CD4-positive, CD25-positive, alpha-beta regulatory T cell (primary cell): ENCODE results near the gene ITIH5. TPM values are rescaled to one million over a fixed set of nuclear protein-coding genes. Genes with fewer than 3 reads are reported as not detected.

Experiments
- ATAC-seq, 2 donors: fragments of 150-1000 bp; cut with Tn5 transposase; one replicate each; pipeline ENCODE4 v1.10.0; 2021; ENCODE audit warnings: low read depth in 2 of 2, moderate number of reproducible peaks in 2 of 2, moderate library complexity in 1 of 2
- DNase-seq, 3 donors: peaks; one replicate each; pipeline versions ENCODE4 v3.0.0 to v3.0.0-alpha.2; 2012 to 2022; ENCODE audit warnings: mixed read lengths in 1 of 3
- H3K27ac ChIP-seq: one replicate; pipeline ENCODE4 v1.7.0; 2013; ENCODE audit warnings: mild to moderate bottlenecking, low read length; ENCODE audit not compliant: insufficient read depth, poor library complexity, severe bottlenecking
- H3K27me3 ChIP-seq: one replicate; pipeline ENCODE4 v1.7.0; 2013; ENCODE audit warnings: low read length; ENCODE audit not compliant: control insufficient read depth, insufficient read depth
- H3K36me3 ChIP-seq: one replicate; pipeline ENCODE4 v1.7.0; 2013; ENCODE audit warnings: mild to moderate bottlenecking, low read length, moderate library complexity; ENCODE audit not compliant: control insufficient read depth, insufficient read depth
- H3K4me1 ChIP-seq: 2 replicates; pipeline ENCODE4 v1.7.0; 2013; ENCODE audit warnings: mild to moderate bottlenecking, low read length; ENCODE audit not compliant: insufficient read depth, control insufficient read depth, poor library complexity, severe bottlenecking
- H3K4me3 ChIP-seq: one replicate; pipeline ENCODE4 v1.7.0; 2013; ENCODE audit warnings: low read depth, mild to moderate bottlenecking, low read length, moderate library complexity
- H3K9me3 ChIP-seq, 2 experiments: 1 replicate in 1 of 2; 2 replicates in 1 of 2; pipeline ENCODE4 v1.7.0; 2013; ENCODE audit warnings: low read length in 2 of 2, mild to moderate bottlenecking in 1 of 2, moderate library complexity in 1 of 2; ENCODE audit not compliant: control insufficient read depth in 2 of 2
- H3K27ac Mint-ChIP-seq, 3 donors: one replicate each; pipeline ENCODE4 v1.8.0; 2020 to 2022; ENCODE audit warnings: mild to moderate bottlenecking in 3 of 3, mixed read lengths in 3 of 3, moderate library complexity in 2 of 3
- H3K27me3 Mint-ChIP-seq: one replicate; pipeline ENCODE4 v1.8.0; 2022; ENCODE audit warnings: mild to moderate bottlenecking, mixed read lengths
- H3K36me3 Mint-ChIP-seq: one replicate; pipeline ENCODE4 v1.8.0; 2020; ENCODE audit warnings: mixed read lengths
- H3K4me1 Mint-ChIP-seq, 4 donors: one replicate each; pipeline ENCODE4 v1.8.0; 2020 to 2022; ENCODE audit warnings: mixed read lengths in 4 of 4, mild to moderate bottlenecking in 1 of 4
- H3K4me3 Mint-ChIP-seq, 4 donors: one replicate each; pipeline ENCODE4 v1.8.0; 2020 to 2022; ENCODE audit warnings: mild to moderate bottlenecking in 4 of 4, mixed read lengths in 4 of 4, moderate library complexity in 3 of 4
- H3K9me3 Mint-ChIP-seq, 7 donors: one replicate each; pipeline ENCODE4 v1.8.0; 2020 to 2022; ENCODE audit warnings: mixed read lengths in 7 of 7, mild to moderate bottlenecking in 3 of 7, moderate library complexity in 2 of 7
- polyA plus RNA-seq, 4 donors: library from polyadenylated mRNA; unstranded; fragments of 300-500 nt; fragmentation: Illumina TruSeq; gene quantifications; one replicate each; pipeline ENCODE4 v1.2.3, GENCODE V29; 2021
- total RNA-seq: library from RNA; stranded (reverse); gene quantifications from one replicate; pipeline ENCODE4 v1.2.3, GENCODE V29; 2022

The ITIH5 gene
- total and polyA plus RNA-seq, 5 donors from 2014 or later: not detected

DNA sequence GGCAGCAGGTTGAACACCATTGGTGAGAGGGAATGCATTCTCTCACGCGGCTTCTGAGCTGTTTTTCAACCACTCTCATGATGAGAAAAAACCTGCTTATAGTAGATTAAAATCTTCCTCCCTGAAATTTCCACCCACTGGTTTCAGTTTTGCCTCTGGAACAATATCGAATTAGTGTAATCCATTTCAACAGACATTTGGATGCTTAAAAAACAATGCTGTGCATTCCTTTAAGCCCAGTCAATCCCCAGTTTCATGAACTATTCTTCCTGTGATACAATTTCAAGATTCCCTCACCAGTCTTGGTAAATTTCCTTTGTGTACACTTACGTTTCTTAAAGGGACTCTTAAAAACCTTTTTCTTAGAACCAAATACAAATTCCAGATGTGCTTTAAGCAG is 89.6 kb downstream of the ITIH5 start:
- Histone ChIP-seq H3K9me3 (no peaks in the 10 kb centered on the region), H3K4me1 (no peaks in the 10 kb centered on the region), H3K27me3 (peaks cover 2% of the 10 kb centered on the region), H3K36me3 (no peaks in the 10 kb centered on the region), H3K4me3 (no peak overlapping the region), H3K27ac (no peak overlapping the region)
- no peak overlapping the region for H3K27ac Mint-ChIP-seq
- no peaks in the 10 kb centered on the region for H3K4me1 Mint-ChIP-seq
- DNase-seq (no peak), ATAC-seq (no peak)
- peaks cover 0 to 2% (median 0%) of the 10 kb centered on the region in 7 donors for H3K9me3 Mint-ChIP-seq
- no peaks in the 10 kb centered on the region for H3K36me3 Mint-ChIP-seq
- no peaks in the 10 kb centered on the region for H3K27me3 Mint-ChIP-seq
- H3K4me3 Mint-ChIP-seq: no peak overlapping the region

DNA sequence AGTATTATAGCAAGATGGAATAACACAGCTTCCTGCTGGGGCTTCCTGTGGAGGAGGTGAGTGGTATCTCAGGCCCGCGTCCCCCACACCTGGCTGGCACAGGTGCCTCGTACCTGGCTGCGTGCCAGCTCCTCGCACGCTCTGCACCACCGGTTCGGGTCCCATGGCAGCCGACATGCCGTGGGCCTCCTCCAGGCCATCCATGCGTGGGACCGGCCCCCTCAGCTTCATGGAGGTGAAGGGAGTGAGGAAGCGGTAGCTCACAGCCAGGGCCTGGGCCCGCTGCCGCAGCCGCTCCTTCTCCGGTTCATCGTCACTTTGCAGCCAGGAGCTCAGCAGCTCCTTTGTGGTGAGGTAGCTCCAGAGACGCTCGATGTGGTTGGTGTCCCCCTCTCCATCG is 90.4 kb downstream of the ITIH5 start:
- Mint-ChIP-seq H3K36me3 (no peaks in the 10 kb centered on the region), H3K9me3 (peaks cover 0 to 2% (median 0%) of the 10 kb centered on the region in 7 donors), H3K27ac (no peak overlapping the region), H3K4me1 (peaks cover 0 to 4% (median 0%) of the 10 kb centered on the region in 4 donors), H3K27me3 (no peaks in the 10 kb centered on the region), H3K4me3 (no peak overlapping the region)
- Histone ChIP-seq H3K36me3 (no peaks in the 10 kb centered on the region), H3K4me1 (no peaks in the 10 kb centered on the region), H3K27ac (no peak overlapping the region), H3K27me3 (peaks cover 2% of the 10 kb centered on the region), H3K4me3 (no peak overlapping the region), H3K9me3 (no peaks in the 10 kb centered on the region)
- DNase-seq: no peak
- no peak for ATAC-seq

DNA sequence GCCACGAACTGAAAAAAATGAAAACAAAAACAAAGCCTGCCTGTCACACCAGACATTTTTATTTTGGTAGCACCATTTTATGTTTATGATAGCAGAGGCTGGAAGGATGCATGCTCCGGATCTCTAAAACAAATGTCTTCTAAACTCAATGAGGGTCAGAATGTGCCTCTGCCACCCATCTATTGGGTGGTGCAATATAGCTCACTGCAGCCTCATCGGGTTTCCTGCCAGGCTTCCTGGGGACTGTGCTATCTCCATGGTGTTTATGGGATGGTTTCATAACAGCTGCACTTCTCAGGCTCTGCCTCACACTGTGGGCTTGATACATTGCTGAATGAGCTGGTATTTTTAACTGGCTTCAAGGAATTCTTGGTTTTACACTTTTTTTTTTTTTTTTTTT is 94.4 kb downstream of the ITIH5 start:
- H3K4me1 ChIP-seq: no peaks in the 10 kb centered on the region
- H3K27ac ChIP-seq: no peak overlapping the region
- Mint-ChIP-seq H3K4me3 (no peak overlapping the region), H3K36me3 (no peaks in the 10 kb centered on the region), H3K4me1 (peaks cover 0 to 6% (median 2%) of the 10 kb centered on the region in 4 donors), H3K27ac (no peak overlapping the region), H3K27me3 (peaks cover 4% of the 10 kb centered on the region), H3K9me3 (no peaks in the 10 kb centered on the region)
- H3K4me3 ChIP-seq: no peak overlapping the region
- DNase-seq (no peak), ATAC-seq (no peak)
- H3K27me3 ChIP-seq: peaks cover 2% of the 10 kb centered on the region
- no peaks in the 10 kb centered on the region for H3K36me3 ChIP-seq
- no peaks in the 10 kb centered on the region for H3K9me3 ChIP-seq

DNA sequence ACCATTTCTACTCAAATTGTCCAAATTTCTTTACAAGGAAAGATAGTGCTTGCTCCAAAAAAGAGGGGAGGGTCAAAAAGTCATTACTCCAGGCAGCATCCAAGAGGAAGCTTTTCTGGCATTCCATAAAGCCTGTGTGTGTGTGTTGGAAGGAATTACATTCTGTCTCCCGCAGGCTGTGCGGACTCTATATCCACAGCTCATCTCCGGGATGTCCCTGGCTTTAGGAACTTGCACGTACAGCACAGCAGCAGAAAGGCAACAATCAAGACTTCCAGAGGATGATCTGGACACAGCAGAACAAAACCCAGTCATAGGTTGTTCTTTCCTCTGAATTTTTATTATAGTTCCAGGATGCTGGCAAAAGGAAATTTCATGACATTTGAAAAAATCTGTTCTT is 94.8 kb downstream of the ITIH5 start:
- no peaks in the 10 kb centered on the region for H3K36me3 Mint-ChIP-seq
- Histone ChIP-seq H3K4me1 (no peaks in the 10 kb centered on the region), H3K27me3 (peaks cover 2% of the 10 kb centered on the region), H3K36me3 (no peaks in the 10 kb centered on the region), H3K4me3 (no peak overlapping the region), H3K9me3 (no peaks in the 10 kb centered on the region), H3K27ac (no peak overlapping the region)
- H3K4me1 Mint-ChIP-seq: peaks cover 0 to 6% (median 2%) of the 10 kb centered on the region in 4 donors
- no peaks in the 10 kb centered on the region for H3K9me3 Mint-ChIP-seq
- no peak overlapping the region for H3K4me3 Mint-ChIP-seq
- H3K27me3 Mint-ChIP-seq: peaks cover 4% of the 10 kb centered on the region
- ATAC-seq (no peak), DNase-seq (no peak)
- H3K27ac Mint-ChIP-seq: no peak overlapping the region

DNA sequence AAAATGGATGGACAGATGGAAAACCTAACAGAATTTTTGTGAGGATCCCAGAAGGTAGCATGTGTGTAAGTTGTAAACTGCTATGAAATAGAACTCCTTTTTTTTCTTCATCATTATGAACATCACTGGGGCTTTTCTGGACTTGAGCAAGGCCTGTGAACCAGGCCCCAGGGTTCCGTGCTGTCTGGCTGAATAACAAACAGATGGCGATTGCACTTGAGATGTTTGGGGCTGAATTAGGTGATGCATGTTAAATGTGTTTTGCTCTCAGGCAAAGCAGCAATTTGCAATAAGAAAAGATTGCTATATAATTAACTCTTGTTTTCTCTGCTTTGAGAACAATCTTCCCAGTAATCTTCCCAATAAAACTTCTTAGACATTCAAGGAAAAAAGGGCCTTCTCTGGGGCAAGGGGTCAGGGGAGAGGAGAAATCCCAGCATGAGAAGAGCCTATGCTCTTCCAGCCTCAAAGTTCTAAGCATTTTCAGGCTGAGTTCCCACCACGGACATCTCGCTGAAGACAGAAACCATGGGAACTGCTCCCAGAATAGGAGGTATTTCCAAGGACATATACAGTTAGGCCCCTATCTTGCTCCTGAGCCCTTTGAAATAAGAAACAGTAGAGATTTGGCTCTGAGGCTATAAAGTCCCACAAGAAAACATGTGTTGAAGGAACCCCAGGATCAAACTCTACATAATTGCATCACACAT is 98.7 kb downstream of the ITIH5 start:
- H3K9me3 Mint-ChIP-seq: no peaks in the 10 kb centered on the region
- peaks cover 4% of the 10 kb centered on the region for H3K27me3 Mint-ChIP-seq
- no peak overlapping the region for H3K27ac Mint-ChIP-seq
- Histone ChIP-seq H3K36me3 (no peaks in the 10 kb centered on the region), H3K4me1 (no peaks in the 10 kb centered on the region), H3K4me3 (no peak overlapping the region), H3K9me3 (no peaks in the 10 kb centered on the region), H3K27ac (no peak overlapping the region), H3K27me3 (peaks cover 2% of the 10 kb centered on the region)
- H3K4me1 Mint-ChIP-seq: peaks cover 0 to 6% (median 2%) of the 10 kb centered on the region in 4 donors
- no peak overlapping the region for H3K4me3 Mint-ChIP-seq
- ATAC-seq: no peak
- H3K36me3 Mint-ChIP-seq: no peaks in the 10 kb centered on the region
- DNase-seq: no peak

DNA sequence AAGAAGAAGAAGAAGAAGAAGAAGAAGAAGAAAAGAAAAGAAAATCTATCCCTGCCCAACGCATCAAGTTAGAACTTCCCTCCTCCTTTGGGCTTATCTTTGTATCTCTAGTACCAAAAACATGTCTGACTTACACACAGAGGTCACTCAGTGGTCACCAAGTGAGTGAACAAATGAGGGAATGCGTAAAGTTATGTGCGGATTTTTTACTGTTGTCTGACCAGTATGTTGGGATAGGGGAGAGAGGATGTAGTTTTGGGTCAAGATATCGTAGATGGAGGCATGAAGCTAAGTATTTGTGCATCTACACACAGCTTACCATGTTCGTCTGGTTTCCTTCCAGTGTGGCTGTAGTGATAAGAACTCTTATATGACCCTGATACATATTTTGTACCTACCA is 99.9 kb downstream of the ITIH5 start:
- Mint-ChIP-seq H3K9me3 (no peaks in the 10 kb centered on the region), H3K36me3 (no peaks in the 10 kb centered on the region), H3K27me3 (peaks cover 4% of the 10 kb centered on the region), H3K4me3 (no peak overlapping the region), H3K27ac (no peak overlapping the region), H3K4me1 (peaks cover 0 to 6% (median 1%) of the 10 kb centered on the region in 4 donors)
- Histone ChIP-seq H3K36me3 (no peaks in the 10 kb centered on the region), H3K27ac (no peak overlapping the region), H3K4me3 (no peak overlapping the region), H3K4me1 (no peaks in the 10 kb centered on the region), H3K9me3 (no peaks in the 10 kb centered on the region), H3K27me3 (no peaks in the 10 kb centered on the region)
- ATAC-seq (no peak), DNase-seq (no peak)

DNA sequence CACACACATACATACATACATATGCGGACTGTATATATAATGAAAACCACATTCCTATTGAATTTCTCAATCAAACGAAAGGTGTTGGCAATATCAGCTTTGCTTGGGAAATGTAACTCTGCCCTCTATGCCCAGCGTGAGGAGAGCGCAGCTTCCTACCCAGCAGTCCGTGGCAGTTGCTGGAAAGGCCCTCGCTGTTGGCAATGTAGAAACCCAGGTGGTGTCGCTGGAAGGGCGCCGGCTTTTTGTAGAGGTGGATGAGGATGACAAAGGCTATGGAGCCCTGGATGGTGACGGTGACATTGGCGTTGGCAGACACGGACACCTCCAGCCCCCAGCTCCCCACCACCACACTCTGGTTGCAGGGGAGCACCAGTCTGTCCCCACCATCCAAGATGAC is 100.9 kb downstream of the ITIH5 start:
- no peak for ATAC-seq
- H3K4me1 Mint-ChIP-seq: peaks cover 0 to 6% (median 0%) of the 10 kb centered on the region in 4 donors
- Histone ChIP-seq H3K27me3 (no peaks in the 10 kb centered on the region), H3K27ac (no peak overlapping the region), H3K4me3 (no peak overlapping the region), H3K36me3 (no peaks in the 10 kb centered on the region), H3K4me1 (no peaks in the 10 kb centered on the region), H3K9me3 (no peaks in the 10 kb centered on the region)
- no peak overlapping the region for H3K27ac Mint-ChIP-seq
- no peaks in the 10 kb centered on the region for H3K36me3 Mint-ChIP-seq
- no peak for DNase-seq
- H3K9me3 Mint-ChIP-seq: no peaks in the 10 kb centered on the region
- peaks cover 8% of the 10 kb centered on the region for H3K27me3 Mint-ChIP-seq
- no peak overlapping the region for H3K4me3 Mint-ChIP-seq

DNA sequence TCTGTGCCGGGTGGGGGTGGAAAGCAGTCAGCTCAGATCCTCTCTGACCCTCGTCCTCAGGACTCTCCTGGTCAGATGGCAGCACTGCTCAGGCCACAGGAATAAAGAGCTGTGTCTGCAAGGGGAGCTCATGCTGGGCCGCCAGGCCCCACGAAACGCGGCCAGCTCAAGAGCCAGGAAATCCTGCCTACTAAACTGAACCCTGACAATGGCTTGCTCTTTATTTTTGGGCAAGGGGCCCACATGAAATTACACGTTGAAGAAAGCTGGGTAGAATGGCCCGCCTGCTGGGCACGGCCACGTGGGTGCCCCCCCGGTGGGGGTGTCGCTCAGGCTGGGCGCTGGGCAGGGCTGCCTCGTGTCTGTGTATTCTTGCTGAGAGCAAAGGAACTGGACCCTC is 103.0 kb downstream of the ITIH5 start:
- Mint-ChIP-seq H3K4me1 (no peaks in the 10 kb centered on the region), H3K36me3 (no peaks in the 10 kb centered on the region), H3K9me3 (no peaks in the 10 kb centered on the region), H3K4me3 (no peak overlapping the region), H3K27ac (no peak overlapping the region), H3K27me3 (peaks cover 12% of the 10 kb centered on the region)
- ATAC-seq (no peak), DNase-seq (no peak)
- no peaks in the 10 kb centered on the region for H3K36me3 ChIP-seq
- peaks cover 2% of the 10 kb centered on the region for H3K27me3 ChIP-seq
- H3K27ac ChIP-seq: no peak overlapping the region
- no peaks in the 10 kb centered on the region for H3K9me3 ChIP-seq
- no peak overlapping the region for H3K4me3 ChIP-seq
- H3K4me1 ChIP-seq: no peaks in the 10 kb centered on the region
